Body of pancreas (tissue), 4 donors: ENCODE measurements around the gene ITPR2. TPM values are rescaled to one million over a fixed set of nuclear protein-coding genes. Genes with fewer than 3 reads are reported as not detected.

ENCODE experiments used
- ATAC-seq: fragments of 150-250 bp; one replicate; pipeline ENCODE4 v1.9.1; 2016
- DNase-seq, 4 donors: peaks; one replicate each; pipeline ENCODE4 v3.0.0-alpha.2; 2019
- H3K27ac ChIP-seq, 4 donors: fragments of 200-600 bp; sonication (generic); 1 replicate in 3 of 4; 2 replicates in 1 of 4; pipeline versions ENCODE4 v1.5.1 to v1.6.1; 2016 to 2019; ENCODE audit warnings: mild to moderate bottlenecking in 1 of 4, mixed read lengths in 1 of 4, moderate library complexity in 1 of 4
- H3K27me3 ChIP-seq, 2 donors: fragments of 200-600 bp; sonication (generic); one replicate each; pipeline ENCODE4 v1.6.0; 2016; ENCODE audit warnings: mild to moderate bottlenecking in 1 of 2
- H3K36me3 ChIP-seq, 2 donors: fragments of 200-600 bp; sonication (generic); replicated peaks in 1 of 2; 2 replicates each; pipeline ENCODE4 v1.5.1; 2016; ENCODE audit warnings: low read depth in 2 of 2; ENCODE audit not compliant: insufficient read depth in 1 of 2
- H3K4me1 ChIP-seq: fragments of 200-600 bp; sonication (generic); one replicate; pipeline ENCODE4 v1.6.0; 2016
- H3K4me3 ChIP-seq, 2 donors: fragments of 200-600 bp; sonication (generic); 1 replicate in 1 of 2; 2 replicates in 1 of 2; pipeline ENCODE4 v1.5.1; 2016 to 2019
- H3K9me3 ChIP-seq, 3 donors: fragments of 200-600 bp; sonication (generic); 1 replicate in 2 of 3; 2 replicates in 1 of 3; pipeline ENCODE4 v1.5.1; 2016
- CTCF ChIP-seq, 7 experiments: fragments of 450-650 bp in 4 of 7; fragments of 200-600 bp in 3 of 7; sonication (generic) in 3 of 7; IDR thresholded peaks; one replicate each; pipeline ENCODE4 v1.5.1; 2016 to 2019; ENCODE audit warnings: antibody characterized with exemption in 7 of 7
- POLR2A ChIP-seq, 3 donors: fragments of 450-650 bp; IDR thresholded peaks; one replicate each; pipeline ENCODE4 v1.6.1; 2016; ENCODE audit warnings: antibody characterized with exemption in 3 of 3, mild to moderate bottlenecking in 2 of 3
- WGBS, 2 donors: methylation state at CpG; one replicate each; pipeline ENCODE4 v1.1.5; 2017; 5-methylcytosine and 5-hydroxymethylcytosine counted together
- intact Hi-C: fragments of 100-400 bp; cut with DNase I; formaldehyde crosslinking; loops from one replicate; pipeline ENCODE4 v1.15.1; 2023
- total RNA-seq, 2 donors: library from RNA; depleted of rRNA; stranded (reverse); fragments of >200 nt; gene quantifications; one replicate each; pipeline ENCODE4 v1.1.0, GENCODE V29; 2016

ITPR2 gene
- total RNA-seq, 2 donors from 2014 or later, result 37.4 to 92.9 TPM

- H3K27ac ChIP-seq, result peak overlapping the region in 3 of 4 donors; percentile 7 to 42 (median 19)
- H3K4me1 ChIP-seq, result peaks cover 15% of the 10 kb centered on the region
- DNase-seq, result peak; percentile 34 to 58 (median 52)
- no peak overlapping the region for H3K4me3 ChIP-seq
- no peaks in the 10 kb centered on the region for H3K9me3 ChIP-seq
- H3K36me3 ChIP-seq, result no peaks in the 10 kb centered on the region
- peak; percentile 79 for ATAC-seq
- WGBS, 2 donors, result 2 to 16% methylated on average over 4 of the region's 4 CpGs
- intact Hi-C loops, result no loop called here
- no peak for TF ChIP-seq CTCF (IDR thresholded peaks at IDR 0.05)
- TF ChIP-seq POLR2A (IDR thresholded peaks at IDR 0.05), result no peak
- no peaks in the 10 kb centered on the region for H3K27me3 ChIP-seq
These were observed 22.7 kb downstream of the ITPR2 start for GRCh38 chr12:26810330-26810729.

GRCh38 chr12:26809611-26810285, 23.2 kb downstream of the ITPR2 start:
- Histone ChIP-seq H3K4me3 (no peak overlapping the region), H3K36me3 (no peaks in the 10 kb centered on the region), H3K27me3 (no peaks in the 10 kb centered on the region), H3K4me1 (peaks cover 11% of the 10 kb centered on the region), H3K27ac (peak overlapping the region in 1 of 4 donors; percentile 42), H3K9me3 (no peaks in the 10 kb centered on the region)
- 80 to 83% methylated on average over 6 of the region's 6 CpGs for whole genome bisulfite sequencing, 2 donors
- TF ChIP-seq POLR2A (IDR thresholded peaks at IDR 0.05) (no peak), CTCF (IDR thresholded peaks at IDR 0.05) (no peak)
- intact Hi-C loops, result no loop called here
- no peak for ATAC-seq
- DNase-seq, result no peak

- Histone ChIP-seq H3K4me3 (no peak overlapping the region), H3K27ac (no peak overlapping the region), H3K4me1 (peaks cover 15% of the 10 kb centered on the region), H3K27me3 (no peaks in the 10 kb centered on the region), H3K36me3 (no peaks in the 10 kb centered on the region), H3K9me3 (no peaks in the 10 kb centered on the region)
- intact Hi-C loops, result no loop called here
- ATAC-seq (no peak), DNase-seq (no peak)
- 63 to 79% methylated on average over 3 of the region's 3 CpGs for WGBS, 2 donors
- TF ChIP-seq CTCF (IDR thresholded peaks at IDR 0.05), result no peak
- no peak for TF ChIP-seq POLR2A (IDR thresholded peaks at IDR 0.05)
These were observed 24.1 kb downstream of the ITPR2 start for GRCh38 chr12:26808766-26809476.

- intact Hi-C loops, result no loop called here
- Histone ChIP-seq H3K4me3 (no peak overlapping the region), H3K27me3 (no peaks in the 10 kb centered on the region), H3K4me1 (peaks cover 15% of the 10 kb centered on the region), H3K9me3 (no peaks in the 10 kb centered on the region), H3K27ac (no peak overlapping the region), H3K36me3 (no peaks in the 10 kb centered on the region)
- ATAC-seq (no peak), DNase-seq (no peak)
- TF ChIP-seq CTCF (IDR thresholded peaks at IDR 0.05) (no peak), POLR2A (IDR thresholded peaks at IDR 0.05) (no peak)
- WGBS, 2 donors, result 91 to 100% methylated on average over 1 of the region's 1 CpG
These were observed 25.7 kb downstream of the ITPR2 start for GRCh38 chr12:26807292-26807691.
